GM19238 (cell line): ENCODE data around the gene PSMC1.

ENCODE experiments used
- DNase-seq: peaks from one replicate; pipeline ENCODE4 v3.0.0; 2011; ENCODE audit warnings: low spot score; ENCODE audit not compliant: insufficient read length

The PSMC1 gene

GRCh38 chr14:90302529-90303303 lies 46.4 kb downstream of the PSMC1 start:
- no peak for DNase-seq

DNA sequence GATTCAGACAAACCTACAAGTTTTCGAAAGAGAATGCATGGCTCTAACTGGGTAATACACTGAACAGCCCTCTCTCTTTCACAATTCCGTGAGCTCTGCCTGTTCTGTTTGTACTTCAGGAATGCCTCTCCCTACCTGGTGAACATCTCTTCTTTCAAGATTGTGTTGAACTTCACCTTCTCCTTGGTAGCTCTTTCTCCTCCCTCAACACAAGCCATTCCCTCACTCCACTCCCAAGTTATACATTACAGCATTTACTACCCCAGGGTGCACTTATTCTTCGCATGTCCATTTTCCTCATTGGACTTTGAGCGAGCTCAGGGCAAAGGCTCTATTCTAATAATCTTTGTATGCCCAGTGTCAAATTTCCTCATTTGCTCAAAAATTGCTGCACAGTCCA lies 47.1 kb downstream of the PSMC1 start:
- DNase-seq = no peak

GRCh38 chr14:90304502-90304901 lies 48.1 kb downstream of the PSMC1 start:
- no peak for DNase-seq

DNA sequence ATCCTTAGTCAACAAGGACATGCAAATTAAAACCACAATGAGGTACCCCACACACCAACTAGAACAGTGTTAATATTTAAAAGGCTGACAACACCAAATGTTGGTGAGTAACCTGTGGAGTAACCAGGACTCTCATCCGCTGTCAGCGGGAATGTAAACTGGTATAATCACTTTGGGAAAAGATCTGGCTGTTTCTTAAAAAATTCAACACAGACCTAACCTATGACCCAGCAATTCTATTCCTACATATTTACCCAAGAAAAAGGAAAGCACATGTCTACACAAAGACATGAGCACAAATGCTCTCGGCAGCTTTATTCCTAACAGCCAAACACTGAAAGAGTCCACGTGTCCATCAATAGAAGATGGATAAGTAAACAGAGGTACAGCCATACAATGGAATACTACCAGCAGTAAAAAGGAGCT lies 48.8 kb downstream of the PSMC1 start:
- DNase-seq = no peak

DNA sequence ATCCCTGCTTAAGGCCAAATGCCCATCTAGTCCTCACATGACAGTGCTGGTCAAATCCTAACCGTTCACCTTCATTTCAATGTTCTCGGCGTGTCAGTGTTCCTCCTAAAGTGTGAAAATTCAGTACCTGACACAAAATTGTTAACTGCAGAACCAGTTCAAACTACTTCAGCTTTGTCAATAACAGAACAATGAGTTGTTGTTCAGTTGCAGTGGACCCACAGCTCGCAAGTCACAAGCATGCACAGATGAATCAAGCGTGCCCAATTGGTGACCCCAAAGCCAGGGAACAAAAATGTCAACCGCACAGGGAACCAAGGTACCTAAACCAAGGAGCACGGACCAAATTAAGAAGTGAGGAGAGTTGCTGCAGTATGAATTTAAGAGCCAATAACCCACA lies 52.2 kb downstream of the PSMC1 start:
- DNase-seq = no peak

DNA sequence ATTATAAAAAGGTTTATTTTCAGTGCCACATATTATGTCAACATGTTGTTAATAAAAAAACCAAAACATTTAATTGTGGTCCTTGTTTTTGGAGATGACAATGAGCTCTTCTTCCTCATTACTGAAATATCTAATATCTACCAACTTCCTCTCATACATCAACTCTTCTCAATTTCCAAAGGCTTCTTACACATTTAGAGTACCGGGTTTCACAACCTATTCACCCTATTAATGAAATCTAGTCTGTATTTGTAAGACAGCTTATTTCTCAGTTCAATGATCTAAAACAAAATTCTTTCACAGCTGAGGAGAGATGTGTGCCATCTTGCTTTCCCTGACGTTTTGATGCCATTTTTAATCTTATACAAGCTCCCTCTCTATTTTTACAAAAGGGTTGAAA lies 60.9 kb downstream of the PSMC1 start:
- DNase-seq = no peak

- no peak for DNase-seq
Observed at GRCh38 chr14:90318016-90318415, 61.7 kb downstream of the PSMC1 start.

DNA sequence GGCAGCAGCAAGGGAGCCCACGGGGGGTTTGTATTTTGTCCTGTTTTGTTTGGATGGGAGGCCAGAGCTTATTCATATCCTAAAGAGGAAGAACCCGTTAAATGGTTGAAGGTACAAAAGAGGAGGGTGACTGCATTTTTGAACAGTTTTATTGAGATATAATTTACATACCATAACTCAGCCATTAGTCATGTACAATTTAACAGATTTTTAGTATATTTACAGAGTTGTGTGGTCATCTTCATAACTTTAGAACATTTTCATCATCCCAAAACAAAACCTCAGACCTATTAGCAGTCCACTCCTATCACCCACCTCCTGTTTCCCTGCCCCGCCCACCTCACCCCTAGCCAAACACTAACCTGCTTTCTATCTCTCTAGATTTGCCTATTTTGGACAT lies 62.8 kb downstream of the PSMC1 start:
- DNase-seq = no peak

DNA sequence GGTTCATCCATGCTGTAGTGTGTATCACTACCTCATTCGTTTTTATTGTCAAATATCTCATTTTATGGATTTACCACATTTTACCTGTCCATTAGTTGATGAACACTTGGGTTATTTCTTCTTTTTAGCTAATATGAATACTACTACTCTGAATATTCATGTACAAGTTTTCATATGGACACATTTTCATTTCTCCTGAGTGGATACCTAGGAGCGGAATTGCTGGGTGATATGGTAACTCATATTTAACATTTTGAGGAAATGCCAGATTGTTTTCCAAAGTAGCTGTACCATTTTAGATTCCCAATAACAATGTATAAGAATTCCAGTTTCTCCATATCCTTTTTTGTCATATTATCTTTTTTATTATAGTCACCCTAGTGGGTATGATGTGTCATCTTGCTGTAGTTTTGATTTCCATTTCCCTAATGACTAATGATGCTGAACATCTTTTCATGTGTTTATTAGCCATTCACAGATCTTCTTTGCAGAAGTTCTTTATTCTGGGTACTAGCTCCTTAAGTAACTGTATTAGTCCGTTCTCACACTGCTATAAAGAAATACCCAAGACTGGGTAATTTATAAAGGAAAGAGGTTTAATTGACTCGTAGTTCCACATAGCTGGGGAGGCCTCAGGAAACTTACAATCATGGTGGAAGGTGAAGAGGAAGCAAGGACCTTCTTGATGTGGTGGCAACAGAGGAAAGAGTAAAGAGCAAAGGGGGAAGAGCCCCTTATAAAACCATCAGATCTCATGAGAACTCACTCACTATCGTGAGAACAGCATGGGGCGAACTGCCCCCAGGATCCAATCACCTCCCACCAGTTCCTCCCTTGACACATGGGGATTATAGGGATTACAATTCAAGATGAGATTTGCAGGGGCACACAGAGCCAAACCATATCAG lies 63.5 kb downstream of the PSMC1 start:
- DNase-seq = no peak

DNA sequence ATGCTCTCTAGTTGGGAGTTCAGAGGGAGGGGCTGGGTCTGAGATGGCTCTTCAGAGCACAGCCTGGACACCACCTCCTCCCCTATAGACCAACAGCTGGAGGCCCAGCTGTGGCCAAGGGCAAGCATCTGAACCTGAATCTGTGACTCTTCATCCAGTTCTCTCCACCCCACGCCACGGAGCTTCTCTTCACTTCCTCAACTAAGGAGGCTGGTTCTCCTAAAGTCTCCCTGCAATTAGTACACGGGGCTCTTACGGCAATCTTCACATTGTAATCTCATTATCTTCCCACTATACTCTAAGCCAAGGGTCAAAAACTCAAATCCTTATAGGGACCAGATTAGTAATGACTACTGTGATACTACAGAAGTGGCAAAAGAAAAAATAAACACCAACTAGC lies 65.5 kb downstream of the PSMC1 start:
- DNase-seq = no peak
